ENCODE measurements around the gene RAB8B.

The RAB8B gene

GRCh38 chr15:63172376-63172775 is 17.0 kb upstream of the RAB8B start:
- DNase-seq: no peak
- H3K27ac ChIP-seq: no peak overlapping the region
- no peaks in the 10 kb centered on the region for H3K9me3 ChIP-seq
- no peaks in the 10 kb centered on the region for H3K36me3 ChIP-seq
- intact Hi-C loops (cut with DNase I; ENCODE audit: low total_unique reads): no loop called here
- no peaks in the 10 kb centered on the region for H3K4me1 ChIP-seq
- H3K4me3 ChIP-seq: no peak overlapping the region
- H3K27me3 ChIP-seq: no peaks in the 10 kb centered on the region
- TF ChIP-seq CTCF (IDR thresholded peaks at IDR 0.05): no peak

- Histone ChIP-seq H3K9me3 (no peaks in the 10 kb centered on the region), H3K36me3 (no peaks in the 10 kb centered on the region), H3K27ac (no peak overlapping the region), H3K4me1 (no peaks in the 10 kb centered on the region), H3K27me3 (no peaks in the 10 kb centered on the region), H3K4me3 (no peak overlapping the region)
- intact Hi-C loops (cut with DNase I; ENCODE audit: low total_unique reads): no loop called here
- TF ChIP-seq CTCF (IDR thresholded peaks at IDR 0.05): no peak
- DNase-seq: no peak
These were observed 16.5 kb upstream of the RAB8B start for GRCh38 chr15:63172851-63173451.

- intact Hi-C loops (cut with DNase I; ENCODE audit: low total_unique reads): no loop called here
- DNase-seq: no peak
- H3K4me1 ChIP-seq: no peaks in the 10 kb centered on the region
- no peaks in the 10 kb centered on the region for H3K36me3 ChIP-seq
- no peak overlapping the region for H3K27ac ChIP-seq
- no peak overlapping the region for H3K4me3 ChIP-seq
- H3K9me3 ChIP-seq: no peaks in the 10 kb centered on the region
- TF ChIP-seq CTCF (IDR thresholded peaks at IDR 0.05): no peak
- H3K27me3 ChIP-seq: peaks cover 0 to 2% of the 10 kb centered on the region in 2 donors
These were observed 13.1 kb upstream of the RAB8B start for GRCh38 chr15:63176302-63176701.

GRCh38 chr15:63178034-63178433 is 11.4 kb upstream of the RAB8B start:
- no peak overlapping the region for H3K4me3 ChIP-seq
- no peak for DNase-seq
- no peak overlapping the region for H3K27ac ChIP-seq
- H3K36me3 ChIP-seq: no peaks in the 10 kb centered on the region
- intact Hi-C loops (cut with DNase I; ENCODE audit: low total_unique reads): no loop called here
- no peak for TF ChIP-seq CTCF (IDR thresholded peaks at IDR 0.05)
- H3K9me3 ChIP-seq: no peaks in the 10 kb centered on the region
- H3K27me3 ChIP-seq: peaks cover 0 to 2% of the 10 kb centered on the region in 2 donors
- H3K4me1 ChIP-seq: no peaks in the 10 kb centered on the region

GRCh38 chr15:63180746-63181145 is 8.7 kb upstream of the RAB8B start:
- DNase-seq: no peak
- no peaks in the 10 kb centered on the region for H3K36me3 ChIP-seq
- no peaks in the 10 kb centered on the region for H3K4me1 ChIP-seq
- H3K9me3 ChIP-seq: no peaks in the 10 kb centered on the region
- H3K27ac ChIP-seq: no peak overlapping the region
- intact Hi-C loops (cut with DNase I; ENCODE audit: low total_unique reads): no loop called here
- H3K4me3 ChIP-seq: no peak overlapping the region
- TF ChIP-seq CTCF (IDR thresholded peaks at IDR 0.05): no peak
- peaks cover 0 to 2% of the 10 kb centered on the region in 2 donors for H3K27me3 ChIP-seq

GRCh38 chr15:63181648-63182047 is 7.8 kb upstream of the RAB8B start:
- no peak for DNase-seq
- intact Hi-C loops (cut with DNase I; ENCODE audit: low total_unique reads): no loop called here
- peaks cover 0 to 2% of the 10 kb centered on the region in 2 donors for H3K27me3 ChIP-seq
- no peak overlapping the region for H3K27ac ChIP-seq
- no peaks in the 10 kb centered on the region for H3K9me3 ChIP-seq
- H3K36me3 ChIP-seq: no peaks in the 10 kb centered on the region
- no peak for TF ChIP-seq CTCF (IDR thresholded peaks at IDR 0.05)
- no peak overlapping the region for H3K4me3 ChIP-seq
- no peaks in the 10 kb centered on the region for H3K4me1 ChIP-seq

Data from tibial artery (tissue), 4 donors.